ENCODE data around the gene AUH. TPM values are rescaled to one million over a fixed set of nuclear protein-coding genes. Genes with fewer than 3 reads are reported as not detected.

Gene AUH
- total and polyA plus RNA-seq, 2 donors (not counting 1 experiment from before 2014, with no cell fraction given), result 5.2 to 29.1 TPM

DNA sequence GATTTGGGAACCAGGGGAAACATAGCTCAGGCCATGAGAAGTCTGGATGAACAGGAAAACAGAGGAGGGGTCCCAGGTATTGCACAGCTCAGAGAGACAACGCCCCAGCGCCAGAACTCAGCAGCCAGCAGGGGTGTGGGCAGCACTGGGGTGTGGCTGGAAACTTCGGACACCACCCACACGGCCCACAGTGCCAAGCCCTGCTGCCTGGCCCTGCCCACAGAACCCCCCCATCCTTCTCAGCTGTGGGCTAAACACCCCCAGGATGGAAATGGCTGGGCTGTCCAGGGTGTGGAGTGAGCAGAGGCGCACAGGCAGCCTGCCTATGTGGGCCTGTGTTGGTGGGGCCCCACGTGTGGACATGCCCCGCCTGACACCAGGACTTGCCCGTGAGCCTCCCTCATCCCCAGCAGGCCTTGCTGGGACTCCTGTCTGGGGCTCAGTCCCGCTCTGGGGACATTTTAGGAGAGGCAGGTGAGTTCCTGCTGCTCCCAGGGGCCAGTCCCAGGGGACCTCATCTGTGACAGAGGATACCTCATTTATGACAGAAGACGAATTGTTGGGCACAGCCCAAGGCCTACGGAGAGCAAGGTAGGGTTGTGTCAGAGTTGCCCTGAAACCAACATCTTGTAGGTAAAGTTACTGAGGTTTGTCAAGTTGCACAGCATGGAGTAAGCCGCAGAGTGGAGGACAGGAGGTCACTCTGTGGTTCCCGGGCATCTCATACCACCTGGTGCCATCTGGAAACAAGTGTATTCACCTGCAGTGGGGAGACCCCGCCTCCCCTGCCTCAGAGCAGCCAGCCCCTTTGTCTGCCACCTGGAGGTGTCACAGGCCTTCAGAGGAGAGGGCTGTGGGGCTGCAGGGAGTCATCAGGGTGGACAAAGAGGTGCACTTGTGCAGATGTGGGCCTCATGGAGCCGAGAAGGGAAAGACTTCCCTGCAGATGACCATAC, 183.2 kb downstream of the AUH start:
- H3K27me3 ChIP-seq (replicated peaks in 1 of 4; ENCODE audit: control extremely low read depth in 1 of 4, control insufficient read depth in 3 of 4, insufficient read depth in 4 of 4, low read length in 3 of 4), result no peaks in the 10 kb centered on the region
- H3K36me3 ChIP-seq (replicated peaks in 1 of 2; ENCODE audit: control extremely low read depth in 1 of 2, control insufficient read depth in 1 of 2, extremely low read depth in 1 of 2, insufficient read depth in 2 of 2, low read length in 1 of 2), result no peaks in the 10 kb centered on the region
- no peak overlapping the region for H3K9ac ChIP-seq (ENCODE audit: low read length)
- ATAC-seq (ENCODE audit: low read depth) (no peak), DNase-seq (no peak)
- no peak overlapping the region for H3K27ac ChIP-seq (ENCODE audit: low read length in 2 of 2)
- 95% methylated on average over 12 of the region's 15 CpGs for WGBS (ENCODE audit: insufficient coverage)
- ChIA-PET CTCF (interaction anchor here (0.9 kb wide), 1 partner anchor 18 kb away, joined by 3 read pairs; no protein-coding TSS in a partner anchor), POLR2A (interaction anchor here (0.7 kb wide), 1 partner anchor 10 kb away, joined by 3 read pairs; no protein-coding TSS in a partner anchor)
- Mint-ChIP-seq H3K27me3 (no peaks in the 10 kb centered on the region), H3K4me1 (peaks cover 32% of the 10 kb centered on the region), H3K27ac (no peak overlapping the region), H3K9me3 (ENCODE audit: insufficient read depth) (peaks cover 2% of the 10 kb centered on the region), H3K4me3 (no peak overlapping the region)
- no peaks in the 10 kb centered on the region for H4K20me1 ChIP-seq (ENCODE audit: control insufficient read depth, insufficient read depth, low read length, poor library complexity, severe bottlenecking)
- no peak overlapping the region for H3K4me2 ChIP-seq (replicated peaks; ENCODE audit: low read depth, low read length, poor library complexity, severe bottlenecking)
- H3K79me2 ChIP-seq (ENCODE audit: control insufficient read depth, insufficient read depth, low read length), result no peaks in the 10 kb centered on the region
- no peak overlapping the region for H3K4me3 ChIP-seq (ENCODE audit: control extremely low read depth in 1 of 5, extremely low read depth in 1 of 5, insufficient read depth in 1 of 5, low read depth in 2 of 5, low read length in 4 of 5)
- intact Hi-C loops (cut with micrococcal nuclease), result no loop called here
- H3K4me1 ChIP-seq (ENCODE audit: control insufficient read depth in 2 of 2, insufficient read depth in 2 of 2, low read length in 2 of 2), result peaks cover 32 to 38% of the 10 kb centered on the region in 2 donors
- no peak overlapping the region for H2AFZ ChIP-seq (ENCODE audit: insufficient read depth, low read depth, low read length, poor library complexity, severe bottlenecking)
- H3K9me3 ChIP-seq (ENCODE audit: control extremely low read depth in 1 of 3, control insufficient read depth in 2 of 3, insufficient read depth in 1 of 3, low read length in 2 of 3), result no peaks in the 10 kb centered on the region
- TF ChIP-seq EZH2 (IDR thresholded peaks at IDR 0.05; ENCODE audit: borderline replicate concordance, insufficient read depth, low read depth, low read length, poor library complexity, severe bottlenecking), result no peak
- TF ChIP-seq, protein P1, sequence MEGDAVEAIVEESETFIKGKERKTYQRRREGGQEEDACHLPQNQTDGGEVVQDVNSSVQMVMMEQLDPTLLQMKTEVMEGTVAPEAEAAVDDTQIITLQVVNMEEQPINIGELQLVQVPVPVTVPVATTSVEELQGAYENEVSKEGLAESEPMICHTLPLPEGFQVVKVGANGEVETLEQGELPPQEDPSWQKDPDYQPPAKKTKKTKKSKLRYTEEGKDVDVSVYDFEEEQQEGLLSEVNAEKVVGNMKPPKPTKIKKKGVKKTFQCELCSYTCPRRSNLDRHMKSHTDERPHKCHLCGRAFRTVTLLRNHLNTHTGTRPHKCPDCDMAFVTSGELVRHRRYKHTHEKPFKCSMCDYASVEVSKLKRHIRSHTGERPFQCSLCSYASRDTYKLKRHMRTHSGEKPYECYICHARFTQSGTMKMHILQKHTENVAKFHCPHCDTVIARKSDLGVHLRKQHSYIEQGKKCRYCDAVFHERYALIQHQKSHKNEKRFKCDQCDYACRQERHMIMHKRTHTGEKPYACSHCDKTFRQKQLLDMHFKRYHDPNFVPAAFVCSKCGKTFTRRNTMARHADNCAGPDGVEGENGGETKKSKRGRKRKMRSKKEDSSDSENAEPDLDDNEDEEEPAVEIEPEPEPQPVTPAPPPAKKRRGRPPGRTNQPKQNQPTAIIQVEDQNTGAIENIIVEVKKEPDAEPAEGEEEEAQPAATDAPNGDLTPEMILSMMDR (IDR thresholded peaks at IDR 0.05), result no peak

Measured in B cell (primary cell).